ENCODE measurements around the gene NETO1. TPM values are rescaled to one million over a fixed set of nuclear protein-coding genes. Genes with fewer than 3 reads are reported as not detected.

Gene NETO1
- total and polyA plus RNA-seq, 2 of the 13 experiments (the other 11 are each of a cell fraction or from before 2014, with no cell fraction given), result not detected

DNA sequence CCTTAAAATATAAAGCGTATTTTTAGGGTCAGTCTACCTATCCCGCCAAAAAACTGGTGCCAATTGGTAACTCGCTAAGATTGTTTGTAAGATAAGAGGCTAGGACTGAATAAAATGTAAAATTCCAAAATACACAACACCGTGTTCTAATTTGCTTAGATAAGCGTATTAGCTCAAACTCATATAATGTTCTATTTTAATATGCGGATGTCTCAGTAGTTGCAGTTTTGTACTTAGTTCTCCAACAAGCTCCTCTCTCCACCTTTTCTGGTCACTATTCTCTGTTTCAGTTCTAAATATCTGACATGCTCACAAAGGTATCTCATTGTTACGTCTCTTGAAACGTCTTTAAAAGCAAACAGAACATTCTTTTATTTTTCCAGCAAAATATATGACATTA lies 24.0 kb downstream of the NETO1 start:
- ATAC-seq (no peak), FAIRE-seq (no peak), DNase-seq (ENCODE audit: low spot score) (no peak)
- Histone ChIP-seq H3K4me2 (ENCODE audit: low read depth, low read length) (no peak overlapping the region), H2AFZ (ENCODE audit: low read length) (no peak overlapping the region), H3K9me3 (ENCODE audit: low read length) (no peaks in the 10 kb centered on the region), H3K36me3 (replicated peaks in 1 of 2; ENCODE audit: control insufficient read depth in 1 of 2, insufficient read depth in 2 of 2, low read length in 2 of 2) (no peaks in the 10 kb centered on the region), H3K4me3 (replicated peaks in 1 of 3; ENCODE audit: insufficient read depth in 1 of 3, low read depth in 2 of 3, low read length in 3 of 3) (no peak overlapping the region), H3K9ac (ENCODE audit: insufficient read depth, low read depth, low read length) (no peak overlapping the region), H4K20me1 (ENCODE audit: insufficient read depth, low read length) (no peaks in the 10 kb centered on the region), H3K4me1 (ENCODE audit: insufficient read depth, low read length) (no peaks in the 10 kb centered on the region), H3K27ac (ENCODE audit: extremely low read length, insufficient read depth, low read length) (no peak overlapping the region), H3K79me2 (ENCODE audit: insufficient read depth, low read length) (no peaks in the 10 kb centered on the region), H3K27me3 (ENCODE audit: control insufficient read depth in 1 of 2, insufficient read depth in 2 of 2, low read length in 2 of 2) (no peaks in the 10 kb centered on the region)
- WGBS (ENCODE audit: low lambda C conversion rate), result 16% methylated on average over 8 of the region's 8 CpGs
- intact Hi-C loops (cut with micrococcal nuclease; ENCODE audit: unreplicated experiment) (no loop called here), in situ Hi-C loops (cut with HindIII; ENCODE audit: extremely low pct_ligation_motif_present, low pct_unique_long_range_greater_than_20kb) (no loop called here)
- POLR2A ChIA-PET, result no interaction called here
- TF ChIP-seq NFE2L2 (IDR thresholded peaks at IDR 0.05; ENCODE audit: low read length), result no peak
- TF ChIP-seq, protein P1, sequence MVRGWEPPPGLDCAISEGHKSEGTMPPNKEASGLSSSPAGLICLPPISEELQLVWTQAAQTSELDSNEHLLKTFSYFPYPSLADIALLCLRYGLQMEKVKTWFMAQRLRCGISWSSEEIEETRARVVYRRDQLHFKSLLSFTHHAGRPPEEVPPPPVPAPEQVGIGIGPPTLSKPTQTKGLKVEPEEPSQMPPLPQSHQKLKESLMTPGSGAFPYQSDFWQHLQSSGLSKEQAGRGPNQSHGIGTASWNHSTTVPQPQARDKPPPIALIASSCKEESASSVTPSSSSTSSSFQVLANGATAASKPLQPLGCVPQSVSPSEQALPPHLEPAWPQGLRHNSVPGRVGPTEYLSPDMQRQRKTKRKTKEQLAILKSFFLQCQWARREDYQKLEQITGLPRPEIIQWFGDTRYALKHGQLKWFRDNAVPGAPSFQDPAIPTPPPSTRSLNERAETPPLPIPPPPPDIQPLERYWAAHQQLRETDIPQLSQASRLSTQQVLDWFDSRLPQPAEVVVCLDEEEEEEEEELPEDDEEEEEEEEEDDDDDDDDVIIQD (CRISPR knock-in tag; IDR thresholded peaks at IDR 0.05; ENCODE audit: low read depth), result no peak
- TF ChIP-seq MAFK (conservative IDR thresholded peaks at IDR 0.05 in 1 of 2, IDR thresholded peaks at IDR 0.05 in 1 of 2; ENCODE audit: low read length in 2 of 2), result peak in 1 of 2 experiments; percentile 51; a peak in 2 of 4 replicates
- TF ChIP-seq, protein P2, sequence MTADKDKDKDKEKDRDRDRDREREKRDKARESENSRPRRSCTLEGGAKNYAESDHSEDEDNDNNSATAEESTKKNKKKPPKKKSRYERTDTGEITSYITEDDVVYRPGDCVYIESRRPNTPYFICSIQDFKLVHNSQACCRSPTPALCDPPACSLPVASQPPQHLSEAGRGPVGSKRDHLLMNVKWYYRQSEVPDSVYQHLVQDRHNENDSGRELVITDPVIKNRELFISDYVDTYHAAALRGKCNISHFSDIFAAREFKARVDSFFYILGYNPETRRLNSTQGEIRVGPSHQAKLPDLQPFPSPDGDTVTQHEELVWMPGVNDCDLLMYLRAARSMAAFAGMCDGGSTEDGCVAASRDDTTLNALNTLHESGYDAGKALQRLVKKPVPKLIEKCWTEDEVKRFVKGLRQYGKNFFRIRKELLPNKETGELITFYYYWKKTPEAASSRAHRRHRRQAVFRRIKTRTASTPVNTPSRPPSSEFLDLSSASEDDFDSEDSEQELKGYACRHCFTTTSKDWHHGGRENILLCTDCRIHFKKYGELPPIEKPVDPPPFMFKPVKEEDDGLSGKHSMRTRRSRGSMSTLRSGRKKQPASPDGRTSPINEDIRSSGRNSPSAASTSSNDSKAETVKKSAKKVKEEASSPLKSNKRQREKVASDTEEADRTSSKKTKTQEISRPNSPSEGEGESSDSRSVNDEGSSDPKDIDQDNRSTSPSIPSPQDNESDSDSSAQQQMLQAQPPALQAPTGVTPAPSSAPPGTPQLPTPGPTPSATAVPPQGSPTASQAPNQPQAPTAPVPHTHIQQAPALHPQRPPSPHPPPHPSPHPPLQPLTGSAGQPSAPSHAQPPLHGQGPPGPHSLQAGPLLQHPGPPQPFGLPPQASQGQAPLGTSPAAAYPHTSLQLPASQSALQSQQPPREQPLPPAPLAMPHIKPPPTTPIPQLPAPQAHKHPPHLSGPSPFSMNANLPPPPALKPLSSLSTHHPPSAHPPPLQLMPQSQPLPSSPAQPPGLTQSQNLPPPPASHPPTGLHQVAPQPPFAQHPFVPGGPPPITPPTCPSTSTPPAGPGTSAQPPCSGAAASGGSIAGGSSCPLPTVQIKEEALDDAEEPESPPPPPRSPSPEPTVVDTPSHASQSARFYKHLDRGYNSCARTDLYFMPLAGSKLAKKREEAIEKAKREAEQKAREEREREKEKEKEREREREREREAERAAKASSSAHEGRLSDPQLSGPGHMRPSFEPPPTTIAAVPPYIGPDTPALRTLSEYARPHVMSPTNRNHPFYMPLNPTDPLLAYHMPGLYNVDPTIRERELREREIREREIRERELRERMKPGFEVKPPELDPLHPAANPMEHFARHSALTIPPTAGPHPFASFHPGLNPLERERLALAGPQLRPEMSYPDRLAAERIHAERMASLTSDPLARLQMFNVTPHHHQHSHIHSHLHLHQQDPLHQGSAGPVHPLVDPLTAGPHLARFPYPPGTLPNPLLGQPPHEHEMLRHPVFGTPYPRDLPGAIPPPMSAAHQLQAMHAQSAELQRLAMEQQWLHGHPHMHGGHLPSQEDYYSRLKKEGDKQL (CRISPR knock-in tag; IDR thresholded peaks at IDR 0.05; ENCODE audit: low read depth), result no peak
- no peak for TF ChIP-seq ZNF24 (IDR thresholded peaks at IDR 0.05)
- 0 out of 2 replicates have a peak, but pooled peaks have one; percentile 20 for TF ChIP-seq MAFF (IDR thresholded peaks at IDR 0.05; ENCODE audit: low read depth, low read length)
- TF ChIP-seq ZNF550 (CRISPR knock-in tag; IDR thresholded peaks at IDR 0.05; ENCODE audit: borderline replicate concordance), result no peak
- no TSS peak for BruUV-seq (replicated peaks)
- CTCF ChIA-PET (ENCODE audit: low intra/inter-chr PET ratio, low total read pairs), result no interaction called here

Measured in HepG2 (cell line).